ENCODE results near the gene RPS14. TPM values are rescaled to one million over a fixed set of nuclear protein-coding genes. Genes with fewer than 3 reads are reported as not detected.

RPS14 gene
- polyA plus RNA-seq, 1 experiment: 2,496 TPM

GRCh38 chr5:150400316-150401075, 49.0 kb downstream of the RPS14 start:
- no peak for DNase-seq (ENCODE audit: low read depth)
- POLR2A ChIA-PET: no interaction called here
- CTCF ChIA-PET: interaction anchor here (1.5 to 1.8 kb wide), 2 partner anchors 14 to 22 kb away, joined by 4 read pairs; no protein-coding TSS in a partner anchor
- no peak for TF ChIP-seq CTCF (IDR thresholded peaks at IDR 0.05; ENCODE audit: insufficient read depth, low read depth, low read length)
- Histone ChIP-seq H3K36me3 (ENCODE audit: control insufficient read depth, insufficient read depth, low read length) (peaks cover 6% of the 10 kb centered on the region), H3K4me3 (ENCODE audit: low read depth, low read length) (no peak overlapping the region), H3K27me3 (ENCODE audit: control insufficient read depth, insufficient read depth, low read length) (no peaks in the 10 kb centered on the region)

- peaks cover 9% of the 10 kb centered on the region for H3K36me3 ChIP-seq (ENCODE audit: control insufficient read depth, insufficient read depth, low read length)
- TF ChIP-seq CTCF (IDR thresholded peaks at IDR 0.05; ENCODE audit: insufficient read depth, low read depth, low read length): no peak
- no peak overlapping the region for H3K4me3 ChIP-seq (ENCODE audit: low read depth, low read length)
- DNase-seq (ENCODE audit: low read depth): no peak
- POLR2A ChIA-PET: interaction anchor here (0.6 kb wide), 1 partner anchor 10 kb away, joined by 6 read pairs; no protein-coding TSS in a partner anchor
- CTCF ChIA-PET: interaction anchor here (0.9 to 2.3 kb wide), 9 partner anchors 11 to 50 kb away, joined by 3 to 7 read pairs (median 4); no protein-coding TSS in a partner anchor
- H3K27me3 ChIP-seq (ENCODE audit: control insufficient read depth, insufficient read depth, low read length): no peaks in the 10 kb centered on the region
These were observed 49.9 kb downstream of the RPS14 start for GRCh38 chr5:150399524-150400211.

- Histone ChIP-seq H3K4me3 (ENCODE audit: low read depth, low read length) (no peak overlapping the region), H3K36me3 (ENCODE audit: control insufficient read depth, insufficient read depth, low read length) (peaks cover 11% of the 10 kb centered on the region), H3K27me3 (ENCODE audit: control insufficient read depth, insufficient read depth, low read length) (no peaks in the 10 kb centered on the region)
- POLR2A ChIA-PET: interaction anchor here (0.5 to 0.6 kb wide), 2 partner anchors 10 to 12 kb away, joined by 6 to 7 read pairs; no protein-coding TSS in a partner anchor
- peak; percentile 24; the same call in 1 of the 2 replicates for TF ChIP-seq CTCF (IDR thresholded peaks at IDR 0.05; ENCODE audit: insufficient read depth, low read depth, low read length)
- no peak for DNase-seq (ENCODE audit: low read depth)
- CTCF ChIA-PET: interaction anchor here (0.9 to 2.3 kb wide), 8 partner anchors 11 to 50 kb away, joined by 3 to 7 read pairs (median 4); no protein-coding TSS in a partner anchor
These were observed 50.6 kb downstream of the RPS14 start for GRCh38 chr5:150398722-150399523.

GRCh38 chr5:150397782-150398721, 51.5 kb downstream of the RPS14 start:
- no peak for DNase-seq (ENCODE audit: low read depth)
- ChIA-PET POLR2A (interaction anchor here (0.5 kb wide), 1 partner anchor 13 kb away, joined by 7 read pairs; no protein-coding TSS in a partner anchor), CTCF (interaction anchor here (0.9 to 2.3 kb wide), 6 partner anchors 17 to 233 kb away, joined by 3 to 7 read pairs (median 4); no protein-coding TSS in a partner anchor)
- Histone ChIP-seq H3K27me3 (ENCODE audit: control insufficient read depth, insufficient read depth, low read length) (no peaks in the 10 kb centered on the region), H3K36me3 (ENCODE audit: control insufficient read depth, insufficient read depth, low read length) (peaks cover 19% of the 10 kb centered on the region), H3K4me3 (ENCODE audit: low read depth, low read length) (no peak overlapping the region)
- TF ChIP-seq CTCF (IDR thresholded peaks at IDR 0.05; ENCODE audit: insufficient read depth, low read depth, low read length): no peak

Measured in BJ (cell line).